Testis (tissue), 3 donors: ENCODE results near the gene MAMDC2. TPM values are rescaled to one million over a fixed set of nuclear protein-coding genes. Genes with fewer than 3 reads are reported as not detected.

Experiments used
- DNase-seq: peaks from one replicate; pipeline ENCODE4 v3.0.0-alpha.2; 2019
- H3K27ac ChIP-seq, 2 donors: fragments of 200-600 bp; sonication (generic); one replicate each; pipeline ENCODE4 v1.5.1; 2019
- H3K27me3 ChIP-seq: fragments of 200-600 bp; sonication (generic); one replicate; pipeline ENCODE4 v1.5.1; 2019
- H3K36me3 ChIP-seq: fragments of 200-600 bp; sonication (generic); one replicate; pipeline ENCODE4 v1.5.1; 2017; ENCODE audit warnings: low read depth; ENCODE audit errors: missing control alignments
- H3K4me1 ChIP-seq: fragments of 200-600 bp; sonication (generic); one replicate; pipeline ENCODE4 v1.5.1; 2019
- H3K4me3 ChIP-seq, 2 donors: fragments of 200-600 bp; sonication (generic); one replicate each; pipeline ENCODE4 v1.5.1; 2017 to 2019
- H3K9me3 ChIP-seq: fragments of 200-600 bp; sonication (generic); one replicate; pipeline ENCODE4 v1.5.1; 2017
- POLR2A ChIP-seq: fragments of 450-650 bp; IDR thresholded peaks from one replicate; pipeline ENCODE4 v1.6.1; 2017; ENCODE audit warnings: antibody characterized with exemption, mild to moderate bottlenecking, moderate library complexity
- WGBS, 2 donors: methylation state at CpG; one replicate each; pipeline ENCODE4 v1.1.5; 2018; 5-methylcytosine and 5-hydroxymethylcytosine counted together
- intact Hi-C: fragments of 100-400 bp; cut with DNase I; formaldehyde crosslinking; loops from one replicate; pipeline ENCODE4 v1.15.1; 2023; ENCODE audit warnings: low total_unique reads
- polyA plus RNA-seq: library from polyadenylated mRNA; stranded (reverse); fragments of 350-450 nt; fragmentation: Illumina TruSeq; extraction: RNeasy Lipid Tissue Mini Kit (QIAGEN cat#74804); gene quantifications from one replicate; pipeline ENCODE4 v1.2.3, GENCODE V29; 2014; ENCODE audit warnings: low read depth, low replicate concordance; ENCODE audit not compliant: insufficient read depth
- total RNA-seq, 2 donors: library from RNA; depleted of rRNA; stranded (reverse); fragments of >200 nt; gene quantifications; one replicate each; pipeline ENCODE4 v1.2.3, GENCODE V29; 2016
- TF ChIP-seq, protein P1 (sequence below), 3 experiments: fragments of 450-650 bp in 2 of 3; fragments of 200-600 bp in 1 of 3; sonication (generic) in 1 of 3; IDR thresholded peaks; one replicate each; pipeline ENCODE4 v1.5.1; 2016 to 2019; ENCODE audit warnings: antibody characterized with exemption in 3 of 3, mild to moderate bottlenecking in 2 of 3, moderate library complexity in 1 of 3

The MAMDC2 gene
- total and polyA plus RNA-seq, 3 donors from 2014 or later: 13.7 to 28.3 (median 15.1) TPM

DNA sequence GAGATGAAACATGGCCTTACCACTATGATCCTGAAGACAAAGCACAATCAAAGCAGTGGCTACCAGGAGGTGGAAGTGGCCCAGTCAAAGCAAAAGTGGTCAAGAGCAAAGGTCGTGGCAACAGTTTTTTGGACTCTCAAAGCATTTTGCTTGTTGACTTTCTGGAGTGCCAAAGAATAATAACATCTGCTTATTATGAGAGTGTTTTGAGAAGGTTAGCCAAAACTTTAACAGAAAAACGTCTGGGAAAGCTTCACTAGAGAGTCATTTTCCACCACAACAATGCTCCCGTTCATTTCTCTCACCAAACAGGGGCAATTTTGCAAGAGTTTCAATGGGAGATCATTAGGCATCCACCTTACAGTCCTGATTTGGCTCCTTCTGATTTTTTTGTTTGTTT, 33.6 kb upstream of the MAMDC2 start:
- TF ChIP-seq, protein P1, sequence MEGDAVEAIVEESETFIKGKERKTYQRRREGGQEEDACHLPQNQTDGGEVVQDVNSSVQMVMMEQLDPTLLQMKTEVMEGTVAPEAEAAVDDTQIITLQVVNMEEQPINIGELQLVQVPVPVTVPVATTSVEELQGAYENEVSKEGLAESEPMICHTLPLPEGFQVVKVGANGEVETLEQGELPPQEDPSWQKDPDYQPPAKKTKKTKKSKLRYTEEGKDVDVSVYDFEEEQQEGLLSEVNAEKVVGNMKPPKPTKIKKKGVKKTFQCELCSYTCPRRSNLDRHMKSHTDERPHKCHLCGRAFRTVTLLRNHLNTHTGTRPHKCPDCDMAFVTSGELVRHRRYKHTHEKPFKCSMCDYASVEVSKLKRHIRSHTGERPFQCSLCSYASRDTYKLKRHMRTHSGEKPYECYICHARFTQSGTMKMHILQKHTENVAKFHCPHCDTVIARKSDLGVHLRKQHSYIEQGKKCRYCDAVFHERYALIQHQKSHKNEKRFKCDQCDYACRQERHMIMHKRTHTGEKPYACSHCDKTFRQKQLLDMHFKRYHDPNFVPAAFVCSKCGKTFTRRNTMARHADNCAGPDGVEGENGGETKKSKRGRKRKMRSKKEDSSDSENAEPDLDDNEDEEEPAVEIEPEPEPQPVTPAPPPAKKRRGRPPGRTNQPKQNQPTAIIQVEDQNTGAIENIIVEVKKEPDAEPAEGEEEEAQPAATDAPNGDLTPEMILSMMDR (IDR thresholded peaks at IDR 0.05): no peak
- TF ChIP-seq POLR2A: no peak
- intact Hi-C loops: no loop called here
- Histone ChIP-seq H3K9me3 (no peaks in the 10 kb centered on the region), H3K36me3 (no peaks in the 10 kb centered on the region), H3K4me1 (peaks cover 3% of the 10 kb centered on the region), H3K27ac (no peak overlapping the region), H3K27me3 (no peaks in the 10 kb centered on the region), H3K4me3 (no peak overlapping the region)
- WGBS, 2 donors: 51 to 55% methylated on average over 3 of the region's 3 CpGs
- DNase-seq: no peak

DNA sequence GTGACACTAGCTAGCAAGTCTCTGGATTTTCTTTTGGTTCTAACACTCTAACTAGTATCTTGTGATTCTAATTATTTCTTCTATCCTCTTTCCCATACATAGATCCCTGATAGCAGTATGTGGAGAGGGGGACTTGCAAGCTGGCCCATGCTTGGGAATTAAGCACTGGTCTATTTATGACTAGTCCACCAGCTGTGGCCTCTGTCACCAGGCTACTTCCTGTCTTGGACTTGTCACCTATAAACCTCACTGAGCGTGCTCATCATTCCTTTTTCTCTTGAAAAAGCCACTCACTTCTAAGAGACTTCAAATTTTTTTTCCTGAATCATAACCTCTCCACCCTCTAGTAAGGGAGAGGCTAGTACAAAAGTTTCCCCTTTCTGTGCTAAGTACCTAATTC, 32.3 kb upstream of the MAMDC2 start:
- DNase-seq: no peak
- TF ChIP-seq, protein P1 (IDR thresholded peaks at IDR 0.05): no peak
- TF ChIP-seq POLR2A: no peak
- Histone ChIP-seq H3K36me3 (no peaks in the 10 kb centered on the region), H3K4me1 (peaks cover 3% of the 10 kb centered on the region), H3K4me3 (no peak overlapping the region), H3K9me3 (no peaks in the 10 kb centered on the region), H3K27ac (peak overlapping the region; percentile 20 to 68), H3K27me3 (no peaks in the 10 kb centered on the region)
- 78 to 97% methylated on average over 1 of the region's 1 CpG for WGBS, 2 donors
- intact Hi-C loops: no loop called here

DNA sequence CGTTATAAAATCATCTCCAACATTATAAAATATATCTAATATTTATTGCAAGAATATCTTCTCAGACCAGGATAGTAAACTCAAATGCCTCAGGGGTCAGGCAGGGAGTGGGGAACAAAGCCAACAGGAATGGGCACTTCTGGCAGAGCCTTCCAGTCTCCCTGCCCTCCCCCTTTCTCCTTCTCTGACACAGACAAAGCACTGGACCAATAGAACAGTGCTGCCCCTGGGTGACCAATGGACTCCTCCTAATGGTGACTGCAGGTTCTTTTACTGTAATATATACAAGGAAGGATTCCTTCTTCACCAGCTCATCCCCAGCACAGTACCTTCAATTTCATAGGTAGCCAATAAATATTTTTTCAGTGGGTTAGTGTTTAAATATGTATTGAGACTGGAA, 31.1 kb upstream of the MAMDC2 start:
- Histone ChIP-seq H3K4me1 (peaks cover 3% of the 10 kb centered on the region), H3K9me3 (no peaks in the 10 kb centered on the region), H3K27me3 (no peaks in the 10 kb centered on the region), H3K36me3 (no peaks in the 10 kb centered on the region), H3K4me3 (no peak overlapping the region), H3K27ac (peak overlapping the region in 1 of 2 donors; percentile 68)
- TF ChIP-seq, protein P1 (IDR thresholded peaks at IDR 0.05): no peak
- no peak for TF ChIP-seq POLR2A
- intact Hi-C loops: no loop called here
- WGBS, 2 donors: 31 to 54% methylated on average over 1 of the region's 1 CpG
- DNase-seq: peak; percentile 33

DNA sequence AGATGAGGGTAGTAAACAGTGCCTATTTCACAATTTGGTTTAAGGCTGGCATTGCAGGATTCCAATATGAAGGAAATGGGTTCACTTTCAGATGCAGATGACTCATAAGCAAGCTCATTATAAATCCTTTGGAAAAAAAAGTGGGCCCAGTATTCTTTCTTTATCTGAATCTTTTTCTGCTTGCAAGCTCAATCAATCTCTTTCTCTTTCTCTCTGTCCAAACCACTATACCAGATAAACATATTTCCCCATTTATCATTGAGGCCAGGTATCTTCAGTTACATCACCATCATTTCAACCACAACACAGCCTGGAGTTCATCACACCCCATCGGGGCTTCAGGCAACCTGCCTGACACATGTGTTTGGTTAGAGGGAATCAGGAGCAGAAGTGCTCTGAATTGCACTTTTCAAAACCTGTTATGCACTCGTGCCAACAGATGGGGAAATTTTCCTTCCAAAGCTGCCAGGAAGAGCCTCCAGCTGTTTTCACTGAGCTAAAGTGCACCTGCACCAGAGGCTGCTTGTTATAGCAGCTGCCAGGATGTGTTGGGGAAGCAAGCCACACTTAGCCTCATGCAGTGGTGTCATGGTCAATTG, 30.0 kb upstream of the MAMDC2 start:
- Histone ChIP-seq H3K4me3 (no peak overlapping the region), H3K4me1 (peaks cover 3% of the 10 kb centered on the region), H3K27ac (no peak overlapping the region), H3K27me3 (no peaks in the 10 kb centered on the region), H3K36me3 (no peaks in the 10 kb centered on the region), H3K9me3 (no peaks in the 10 kb centered on the region)
- intact Hi-C loops: no loop called here
- TF ChIP-seq POLR2A: no peak
- TF ChIP-seq, protein P1 (IDR thresholded peaks at IDR 0.05): no peak
- no peak for DNase-seq
- 54 to 65% methylated on average over 2 of the region's 2 CpGs for WGBS, 2 donors

DNA sequence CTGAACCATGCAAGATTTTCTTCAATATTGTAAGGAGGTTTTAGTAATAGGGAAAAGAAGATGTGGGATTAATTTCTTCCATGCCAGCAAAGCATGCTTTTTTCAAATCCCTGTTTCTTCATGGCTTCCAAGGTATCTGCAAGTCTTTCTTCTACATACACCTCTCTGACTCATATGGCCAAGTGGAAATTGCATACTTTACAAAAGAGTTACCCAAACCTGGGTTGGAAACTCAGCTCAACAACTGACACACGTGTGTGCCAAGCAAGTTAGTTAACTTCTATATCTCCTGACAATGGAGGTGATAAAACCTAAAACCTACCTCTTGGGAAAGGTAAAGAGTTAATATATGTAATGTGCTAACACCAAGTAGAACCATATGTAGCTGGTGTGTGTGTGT, 28.5 kb upstream of the MAMDC2 start:
- Histone ChIP-seq H3K9me3 (no peaks in the 10 kb centered on the region), H3K27ac (no peak overlapping the region), H3K36me3 (no peaks in the 10 kb centered on the region), H3K4me3 (no peak overlapping the region), H3K4me1 (peaks cover 3% of the 10 kb centered on the region), H3K27me3 (no peaks in the 10 kb centered on the region)
- TF ChIP-seq POLR2A: no peak
- TF ChIP-seq, protein P1 (IDR thresholded peaks at IDR 0.05): no peak
- intact Hi-C loops: no loop called here
- DNase-seq: no peak
- whole genome bisulfite sequencing, 2 donors: 80 to 93% methylated on average over 1 of the region's 1 CpG
